GM12891 (cell line): ENCODE results near the gene AGER.

Source experiments
- POLR2A ChIP-seq: IDR thresholded peaks from 2 replicates; pipeline ENCODE4 v1.6.1; 2011; ENCODE audit warnings: low read depth, low read length, control low read depth
- POLR2AphosphoS5 ChIP-seq: IDR thresholded peaks from 2 replicates; pipeline ENCODE4 v1.6.1; 2011; ENCODE audit warnings: low read depth, low read length, control low read depth
- SPI1 ChIP-seq: IDR thresholded peaks from 2 replicates; pipeline ENCODE4 v1.6.1; 2011; ENCODE audit warnings: low read depth, low read length, control low read depth
- TAF1 ChIP-seq: IDR thresholded peaks from 2 replicates; pipeline ENCODE4 v1.6.1; 2011; ENCODE audit warnings: low read depth, low read length, control low read depth

GRCh38 chr6:32177788-32178546 lies 6.1 kb downstream of the AGER start, which contains the start of gene RNF5:
- TF ChIP-seq POLR2AphosphoS5 (no peak), POLR2A (no peak), SPI1 (peak; percentile 92), TAF1 (no peak)
